HG02885 (cell line): ENCODE data around the gene NUMB.
"Not testable (repeated sequence)": the region's sequence is repeated elsewhere in the genome, so short reads cannot be mapped to it uniquely, and the experiment has no call there.

Experiments used
- ATAC-seq: cut with Tn5 transposase; IDR thresholded peaks from one replicate; pipeline ENCODE4 v1.9.1; 2021; ENCODE audit warnings: mild to moderate bottlenecking; ENCODE audit not compliant: unreplicated experiment, poor library complexity

NUMB gene

DNA sequence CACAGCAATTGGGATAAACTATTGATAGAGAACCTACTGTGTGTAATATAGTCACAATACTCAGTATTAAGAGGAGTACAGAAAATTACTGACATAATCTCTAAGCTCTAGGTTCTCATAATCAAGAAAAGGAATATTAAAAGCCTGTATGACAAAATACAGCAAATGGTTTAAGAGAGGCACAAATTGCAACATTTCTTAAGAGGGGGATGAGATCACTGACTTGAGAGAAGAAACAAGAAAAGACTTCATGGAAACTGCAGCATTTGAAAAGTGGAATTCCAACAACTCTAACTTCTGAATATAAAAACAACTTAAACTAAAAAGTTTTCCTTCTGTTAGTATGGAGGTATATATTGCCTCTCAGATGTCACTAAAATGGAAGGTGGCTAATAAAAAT is 89.7 kb downstream of the NUMB start:
- ATAC-seq: no peak

DNA sequence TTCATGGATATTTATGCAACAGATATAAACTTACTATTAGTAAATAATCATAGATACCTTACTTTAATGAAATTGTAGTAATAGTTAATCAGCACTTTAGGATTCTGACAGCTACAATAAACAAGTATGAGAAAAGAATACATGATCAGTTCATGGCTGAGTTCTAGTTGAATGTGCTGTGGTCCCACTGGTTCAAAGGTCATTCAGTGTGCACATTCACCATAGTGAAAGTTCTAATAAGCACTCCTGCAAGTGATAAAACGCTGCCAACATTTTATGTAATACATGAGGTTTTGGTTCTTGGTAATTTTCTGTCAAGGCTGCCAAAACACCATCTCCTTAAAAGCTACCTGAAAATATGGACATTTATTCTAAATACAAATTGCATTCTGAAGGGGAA is 92.6 kb downstream of the NUMB start:
- no peak for ATAC-seq

DNA sequence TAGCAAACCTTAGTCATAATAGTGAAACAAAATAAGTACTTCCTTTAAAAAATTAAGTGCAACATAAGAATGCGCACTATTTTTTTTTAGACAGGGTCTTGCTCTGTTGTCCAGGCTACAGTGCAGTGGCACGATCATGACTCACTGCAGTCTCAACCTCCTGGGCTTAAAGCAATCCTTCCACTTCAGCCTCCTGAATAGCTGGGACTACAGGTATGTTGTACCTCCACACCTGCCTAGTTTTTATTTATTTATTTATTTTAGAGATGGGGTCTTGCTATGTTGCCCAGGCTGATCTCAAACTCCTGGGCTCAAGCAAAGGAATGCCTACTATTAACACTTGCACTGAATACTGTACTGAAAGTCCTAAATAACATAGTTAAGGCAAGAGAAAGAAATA is 93.8 kb downstream of the NUMB start:
- ATAC-seq: no peak

- ATAC-seq: no peak
Measured at GRCh38 chr14:73359445-73359844, 98.9 kb downstream of the NUMB start.

DNA sequence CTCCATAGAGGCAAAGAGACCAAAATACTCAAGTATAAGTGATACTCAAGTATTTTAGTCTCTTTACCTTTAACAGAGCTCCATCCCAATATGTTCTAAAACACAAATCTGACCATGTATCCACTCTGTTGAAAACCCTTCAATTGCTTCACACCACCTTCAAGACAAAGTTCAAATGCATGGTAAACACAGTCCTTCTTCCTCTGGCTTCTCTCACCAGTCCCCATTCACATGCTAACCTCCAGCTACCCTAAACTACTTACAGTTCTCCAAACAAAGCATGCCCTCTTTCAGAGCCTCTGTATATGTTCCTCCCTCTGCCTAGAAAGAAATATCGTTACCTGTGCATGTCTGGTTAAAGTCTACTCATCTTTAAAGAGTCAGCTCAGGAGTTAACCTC is 100.2 kb downstream of the NUMB start:
- no peak for ATAC-seq

DNA sequence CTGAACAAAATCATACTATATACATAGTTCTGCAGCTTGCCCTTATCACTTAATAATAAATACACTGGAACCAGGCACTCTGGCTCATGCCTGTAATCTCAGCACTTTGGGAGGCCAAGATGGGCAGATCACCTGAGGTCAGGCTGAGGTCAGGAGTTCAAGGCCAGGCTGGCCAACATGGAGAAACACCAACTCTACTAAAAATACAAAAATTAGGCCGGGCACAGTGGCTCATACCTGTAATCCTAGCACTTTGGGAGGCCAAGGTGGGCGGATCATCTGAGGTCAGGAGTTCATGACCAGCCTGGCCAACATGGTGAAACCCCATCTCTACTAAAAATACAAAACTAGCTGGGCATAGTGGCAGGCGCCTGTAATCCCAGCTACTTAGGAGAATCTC is 109.3 kb downstream of the NUMB start:
- not testable (repeated sequence) for ATAC-seq

GRCh38 chr14:73344319-73344718 is 114.0 kb downstream of the NUMB start:
- ATAC-seq: no peak

GRCh38 chr14:73342670-73343069 is 115.7 kb downstream of the NUMB start:
- no peak for ATAC-seq

DNA sequence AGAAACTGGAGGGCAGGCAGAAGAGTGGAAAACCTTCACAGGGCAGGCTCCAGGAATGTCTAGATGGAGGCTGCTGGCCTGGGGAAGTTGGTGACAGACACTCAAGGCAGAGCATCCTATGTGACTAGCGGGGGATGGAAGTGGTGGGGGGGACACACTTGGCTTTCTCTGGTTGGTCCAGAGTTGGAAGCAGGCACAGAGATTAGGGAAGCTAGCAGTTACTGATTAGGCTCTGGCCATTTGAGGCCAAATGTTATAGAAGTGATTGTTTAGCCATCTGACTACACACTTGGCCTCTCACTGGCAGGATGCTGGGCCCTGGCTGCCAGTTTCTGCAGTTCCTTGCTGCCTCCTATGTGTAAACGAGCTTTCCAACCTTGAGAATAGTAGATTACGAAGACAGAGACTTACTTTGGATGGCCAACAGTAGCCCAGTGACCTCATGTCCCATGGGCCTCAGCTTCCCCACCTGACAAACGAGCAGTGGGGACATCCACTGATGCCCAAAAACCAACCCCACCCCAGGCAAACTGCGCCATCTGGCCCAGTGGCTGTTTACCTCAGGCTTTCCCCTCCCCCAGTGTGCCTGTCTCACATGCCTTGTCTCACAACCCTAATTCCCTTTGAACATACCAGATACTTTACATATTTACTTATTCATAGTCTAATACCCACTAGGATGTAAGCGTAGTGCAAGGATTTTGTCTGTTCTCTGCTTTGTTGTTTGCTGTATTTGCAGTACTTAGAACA is 118.3 kb downstream of the NUMB start:
- ATAC-seq: no peak

- no peak for ATAC-seq
Measured at GRCh38 chr14:73339206-73339605, 119.1 kb downstream of the NUMB start.

DNA sequence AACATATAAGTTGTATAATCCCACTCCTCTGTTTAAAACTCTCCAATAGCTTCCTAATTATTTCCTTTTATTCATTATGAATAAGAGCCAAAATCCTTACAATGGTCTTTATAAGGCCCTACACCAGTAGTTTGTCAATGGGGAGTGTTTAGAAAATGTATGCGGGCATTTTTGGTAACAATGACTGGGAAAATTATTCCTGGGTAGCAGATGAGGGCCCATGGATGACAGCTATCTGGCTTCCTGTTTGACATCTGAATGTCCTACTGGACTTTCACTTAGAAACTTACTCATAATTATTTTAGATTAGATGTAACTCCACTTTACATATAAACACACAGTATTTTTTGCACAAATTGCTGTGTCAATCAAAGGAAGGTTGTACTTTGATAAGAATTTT is 119.8 kb downstream of the NUMB start:
- no peak for ATAC-seq

DNA sequence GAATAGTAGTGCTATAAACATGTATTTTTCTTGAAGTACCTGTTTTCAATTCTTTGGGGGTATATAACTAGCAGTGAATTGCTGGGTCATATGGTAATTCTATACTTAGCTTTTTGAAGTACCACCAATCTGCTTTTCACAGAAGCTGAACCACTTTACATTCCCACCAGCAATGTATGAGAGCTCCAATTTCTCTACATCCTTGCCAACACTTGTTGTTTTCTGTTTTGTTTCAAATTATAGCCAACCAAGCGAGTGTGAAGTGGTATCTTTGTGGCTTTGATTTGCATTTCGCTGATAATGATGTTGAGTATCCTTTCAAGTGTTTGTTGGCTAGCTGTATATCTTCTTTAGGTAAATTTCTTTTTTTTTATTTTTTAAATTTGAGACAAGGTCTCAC is 125.3 kb downstream of the NUMB start:
- no peak for ATAC-seq

DNA sequence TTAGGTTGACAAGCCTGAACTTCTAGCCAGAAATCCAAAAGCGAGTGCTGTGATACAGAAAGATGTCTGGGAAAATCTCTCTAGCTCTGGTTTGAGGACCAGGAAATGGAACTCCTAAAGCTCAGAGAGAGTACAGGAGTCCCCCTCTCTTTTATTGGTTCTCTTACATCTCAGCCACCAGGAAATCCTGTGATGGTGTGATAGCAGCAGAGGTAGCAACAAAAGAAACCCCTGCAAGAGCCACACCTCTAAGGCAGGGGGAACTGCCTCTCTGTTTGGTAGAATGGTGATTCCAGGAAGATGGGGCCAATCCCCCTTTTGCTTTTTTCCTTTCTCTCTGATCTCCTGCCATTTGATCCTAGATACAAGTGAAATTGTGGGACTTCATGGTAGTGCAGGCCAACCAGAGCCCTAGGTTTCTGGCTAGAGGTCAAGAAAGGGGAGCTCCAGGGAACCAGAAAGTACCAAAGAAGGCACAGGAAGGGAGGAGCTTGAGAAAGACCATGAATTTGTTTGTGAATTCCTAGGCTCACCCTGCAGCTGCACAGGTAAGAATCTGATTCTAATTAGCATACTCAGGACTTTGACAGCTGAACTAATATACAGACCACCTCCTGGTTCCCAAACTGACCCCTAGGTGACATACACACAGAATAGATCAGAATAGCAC is 132.6 kb downstream of the NUMB start:
- ATAC-seq: no peak

DNA sequence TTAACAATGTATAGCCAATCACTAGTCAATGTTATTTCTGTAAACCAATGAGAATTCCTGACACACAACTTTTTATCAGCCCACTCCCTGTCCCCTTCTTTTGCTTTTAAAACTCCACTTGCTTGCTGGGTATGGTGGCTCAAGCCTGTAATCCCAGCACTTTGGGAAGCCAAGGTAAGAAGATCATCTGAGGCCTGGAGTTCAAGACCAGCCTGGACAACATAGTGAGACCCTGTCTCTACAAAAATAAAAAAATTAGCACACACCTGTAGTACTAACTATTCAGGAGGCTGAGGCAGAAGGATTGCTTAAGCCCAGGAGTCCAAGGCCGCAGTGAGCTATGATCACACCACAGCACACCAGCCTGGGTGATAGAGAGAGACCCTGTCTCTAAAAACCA is 133.3 kb downstream of the NUMB start:
- no peak for ATAC-seq

DNA sequence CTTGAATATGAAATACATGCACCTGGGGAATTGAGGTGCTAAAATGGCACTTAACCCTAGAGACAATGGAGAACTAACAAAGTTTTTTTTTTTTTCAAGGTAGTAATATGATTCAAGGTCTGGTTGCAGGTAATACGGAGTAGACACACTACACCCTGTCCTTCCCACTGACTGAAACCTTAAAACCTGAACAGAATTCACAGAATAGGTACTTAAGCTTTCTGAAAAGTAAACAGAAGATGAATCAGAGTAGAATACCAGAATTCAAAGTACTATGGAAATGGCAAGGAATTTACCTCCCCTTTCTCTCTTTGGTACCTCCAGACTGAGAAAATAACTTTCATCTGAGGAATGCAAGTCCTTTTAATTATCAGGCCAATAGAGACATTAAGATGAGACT is 133.8 kb downstream of the NUMB start:
- no peak for ATAC-seq

DNA sequence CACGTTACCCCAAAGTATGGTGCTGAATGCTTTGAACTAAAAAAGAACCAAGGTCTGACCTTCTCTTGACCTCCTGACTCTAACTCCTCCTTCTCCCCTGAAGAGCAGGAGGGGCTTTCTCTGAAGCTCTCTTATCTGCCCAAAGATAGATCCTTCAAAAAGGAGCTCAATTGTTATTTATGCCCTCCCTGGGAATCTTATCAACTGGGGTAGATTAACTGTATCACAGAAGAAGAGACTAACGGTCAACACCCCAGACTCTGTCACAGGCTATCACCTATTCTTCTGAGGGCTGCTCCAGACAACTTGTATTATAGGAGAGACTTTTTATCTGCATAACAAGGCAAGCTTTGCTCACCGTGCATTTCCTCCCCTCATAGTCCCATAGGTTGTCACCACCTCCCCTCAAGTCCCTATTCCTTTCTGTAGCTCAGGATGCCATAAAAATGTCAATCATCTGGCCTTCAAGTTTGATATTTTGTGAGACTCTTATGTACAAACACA is 134.4 kb downstream of the NUMB start:
- ATAC-seq: no peak

DNA sequence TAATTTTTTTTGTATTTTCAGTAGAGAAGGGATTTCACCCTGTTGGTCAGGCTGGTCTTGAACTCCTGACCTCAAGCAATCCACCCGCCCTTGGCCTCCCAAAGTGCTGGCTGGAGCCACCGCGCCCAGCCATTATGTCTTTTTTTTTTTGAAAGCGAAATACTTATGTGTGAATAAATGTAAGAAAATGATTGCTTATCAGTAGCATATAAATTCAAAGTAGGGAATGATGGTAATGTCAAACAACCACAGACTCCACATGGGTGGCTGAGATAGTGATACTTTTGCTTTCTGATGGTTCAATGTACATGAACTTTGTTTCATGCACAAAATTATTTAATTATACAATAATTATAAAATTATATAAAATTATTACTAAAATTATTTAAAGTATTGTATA is 145.2 kb downstream of the NUMB start:
- ATAC-seq: no peak

DNA sequence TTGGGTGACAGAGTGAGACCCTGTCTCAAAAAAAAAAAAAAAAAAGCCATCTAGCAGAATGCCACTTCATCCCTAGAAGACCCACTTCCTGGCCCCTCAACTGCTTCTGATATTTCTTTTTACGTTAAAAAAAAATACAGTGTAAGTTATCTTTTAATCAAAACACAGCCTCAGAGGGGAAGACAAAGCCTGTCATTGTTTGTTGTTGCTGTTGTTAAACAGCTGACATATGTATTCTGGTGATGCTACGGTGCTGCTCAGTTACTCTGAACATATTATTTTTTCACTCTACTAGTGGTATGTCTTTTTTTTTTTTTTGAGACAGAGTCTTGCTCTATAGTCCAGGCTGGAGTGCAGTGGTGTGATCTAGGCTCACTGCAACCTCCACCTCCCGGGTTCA is 145.7 kb downstream of the NUMB start:
- ATAC-seq: no peak

- ATAC-seq: no peak
Measured at GRCh38 chr14:73311708-73312030, 146.7 kb downstream of the NUMB start.

DNA sequence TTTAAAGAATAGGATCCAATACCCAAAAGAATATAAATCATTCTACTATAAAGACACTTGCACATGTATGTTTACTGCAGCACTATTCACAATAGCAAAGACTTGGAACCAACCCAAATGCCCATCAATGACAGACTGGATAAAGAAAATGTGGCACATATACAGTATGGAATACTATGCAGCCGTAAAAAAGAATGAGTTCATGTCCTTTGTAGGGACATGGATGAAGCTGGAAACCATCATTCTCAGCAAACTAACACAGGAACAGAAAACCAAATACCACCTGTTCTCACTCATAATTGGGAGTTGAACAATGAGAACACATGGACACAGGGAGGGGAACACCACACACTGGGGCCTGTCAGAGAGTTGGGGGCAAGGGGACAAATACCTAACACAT is 149.1 kb downstream of the NUMB start:
- ATAC-seq: not testable (repeated sequence)

GRCh38 chr14:73307261-73307660 is 151.1 kb downstream of the NUMB start:
- ATAC-seq: no peak

GRCh38 chr14:73305499-73305898 is 152.8 kb downstream of the NUMB start:
- no peak for ATAC-seq
